GM06990 (cell line): Measurements from ENCODE around the gene FAM181A.

ENCODE experiments used
- DNase-seq: peaks from one replicate; pipeline ENCODE4 v3.0.0-alpha.2; 2011; ENCODE audit not compliant: insufficient read length; ENCODE audit errors: extremely low read depth
- H3K27me3 ChIP-seq: replicated peaks from 2 replicates; pipeline ENCODE4 v1.6.0; 2011; ENCODE audit warnings: low read length; ENCODE audit not compliant: control insufficient read depth, insufficient read depth
- H3K36me3 ChIP-seq: 2 replicates; pipeline ENCODE4 v1.5.1; 2011; ENCODE audit warnings: low read length; ENCODE audit not compliant: control insufficient read depth, insufficient read depth
- H3K4me3 ChIP-seq: replicated peaks from 2 replicates; pipeline ENCODE4 v1.5.1; 2011; ENCODE audit warnings: low read depth, mild to moderate bottlenecking, control low read depth, low read length
- CTCF ChIP-seq: IDR thresholded peaks from 2 replicates; pipeline ENCODE4 v1.5.1; 2011; ENCODE audit warnings: low read length, control low read depth, mild to moderate bottlenecking, inconsistent platforms; ENCODE audit not compliant: insufficient read depth, poor library complexity, severe bottlenecking

FAM181A gene

GRCh38 chr14:93953739-93954515 lies 26.8 kb downstream of the FAM181A start:
- DNase-seq, result no peak
- TF ChIP-seq CTCF, result no peak
- H3K36me3 ChIP-seq, result peaks cover 4% of the 10 kb centered on the region; the same call in 1 of the 2 replicates
- H3K27me3 ChIP-seq, result no peaks in the 10 kb centered on the region
- peak overlapping the region; percentile 27 for H3K4me3 ChIP-seq

GRCh38 chr14:93954516-93954830 lies 27.3 kb downstream of the FAM181A start:
- Histone ChIP-seq H3K27me3 (no peaks in the 10 kb centered on the region), H3K36me3 (peaks cover 4% of the 10 kb centered on the region; the same call in 1 of the 2 replicates), H3K4me3 (peak overlapping the region; percentile 1)
- TF ChIP-seq CTCF, result no peak
- no peak for DNase-seq

GRCh38 chr14:93954900-93955849 lies 28.0 kb downstream of the FAM181A start:
- Histone ChIP-seq H3K36me3 (peaks cover 4% of the 10 kb centered on the region; the same call in 1 of the 2 replicates), H3K4me3 (peak overlapping the region; percentile 61), H3K27me3 (no peaks in the 10 kb centered on the region)
- TF ChIP-seq CTCF, result no peak
- DNase-seq, result peak; percentile 70

- peak overlapping the region; percentile 61 for H3K4me3 ChIP-seq
- no peaks in the 10 kb centered on the region for H3K27me3 ChIP-seq
- no peak for DNase-seq
- TF ChIP-seq CTCF, result no peak
- peaks cover 4% of the 10 kb centered on the region; the same call in 1 of the 2 replicates for H3K36me3 ChIP-seq
Observed at GRCh38 chr14:93955850-93956481, 28.8 kb downstream of the FAM181A start.

GRCh38 chr14:93956514-93957332 lies 29.6 kb downstream of the FAM181A start:
- Histone ChIP-seq H3K4me3 (peak overlapping the region; percentile 61), H3K27me3 (no peaks in the 10 kb centered on the region), H3K36me3 (peaks cover 4% of the 10 kb centered on the region; the same call in 1 of the 2 replicates)
- no peak for TF ChIP-seq CTCF
- DNase-seq, result no peak
